Kidney (tissue), 14 donors: ENCODE data around the gene TMEM208. TPM values are rescaled to one million over a fixed set of nuclear protein-coding genes. Genes with fewer than 3 reads are reported as not detected.

Source experiments
- DNase-seq, 5 donors: peaks; one replicate each; pipeline ENCODE4 v3.0.0-alpha.2; 2013 to 2020
- FAIRE-seq: peaks from 2 replicates; lab custom pipeline; 2012; peaks lifted over from hg19 to GRCh38; lab: Jason Lieb, UNC
- H3K27ac ChIP-seq, 2 donors: one replicate each; pipeline ENCODE4 v1.7.0; 2013; ENCODE audit warnings: low read depth in 2 of 2, low read length in 2 of 2, inconsistent platforms in 1 of 2
- H3K27me3 ChIP-seq: one replicate; pipeline ENCODE4 v1.7.1; 2013; ENCODE audit warnings: low read length, inconsistent platforms; ENCODE audit not compliant: control insufficient read depth, insufficient read depth
- H3K36me3 ChIP-seq, 3 donors: one replicate each; pipeline versions ENCODE4 v1.7.0 to v1.7.1; 2013; ENCODE audit warnings: low read length in 3 of 3, control low read depth in 1 of 3, inconsistent platforms in 1 of 3; ENCODE audit not compliant: insufficient read depth in 3 of 3, control insufficient read depth in 2 of 3
- H3K4me1 ChIP-seq, 3 donors: one replicate each; pipeline versions ENCODE4 v1.7.0 to v1.7.1; 2013; ENCODE audit warnings: low read length in 3 of 3, inconsistent platforms in 1 of 3, low read depth in 1 of 3; ENCODE audit not compliant: control insufficient read depth in 2 of 3, insufficient read depth in 2 of 3
- H3K4me3 ChIP-seq, 3 donors: one replicate each; pipeline versions ENCODE4 v1.7.0 to v1.8.1; 2013; ENCODE audit warnings: low read length in 3 of 3, control low read depth in 1 of 3, inconsistent platforms in 1 of 3
- H3K9ac ChIP-seq, 3 donors: one replicate each; pipeline versions ENCODE4 v1.7.0 to v1.7.1; 2013; ENCODE audit warnings: low read length in 3 of 3, control low read depth in 1 of 3, inconsistent platforms in 1 of 3
- H3K9me3 ChIP-seq, 3 donors: one replicate each; pipeline versions ENCODE4 v1.7.0 to v1.7.1; 2013; ENCODE audit warnings: low read length in 3 of 3, control low read depth in 1 of 3, inconsistent platforms in 1 of 3; ENCODE audit not compliant: control insufficient read depth in 2 of 3, insufficient read depth in 1 of 3
- intact Hi-C: fragments of 100-400 bp; cut with DNase I; formaldehyde crosslinking; loops from one replicate; pipeline ENCODE4 v1.11.1; 2022
- polyA plus RNA-seq: library from polyadenylated mRNA; stranded (reverse); fragments of 350-450 nt; fragmentation: Illumina TruSeq; extraction: RNeasy Lipid Tissue Mini Kit (QIAGEN cat#74804); gene quantifications from one replicate; pipeline ENCODE4 v1.2.3, GENCODE V29; 2014; ENCODE audit warnings: low read depth, low replicate concordance; ENCODE audit not compliant: insufficient read depth
- total RNA-seq: library from RNA; stranded (reverse); fragmentation: NEBNext Ultra II Directional; extraction: Animal tissue kit (Norgen Biotek cat#: 25700); gene quantifications from one replicate; pipeline ENCODE4 v1.2.1, GENCODE V29; 2021
- TF ChIP-seq, protein P1 (sequence below): IDR thresholded peaks from 3 replicates; pipeline ENCODE4 v1.5.1; 2012; ENCODE audit warnings: mild to moderate bottlenecking, moderate library complexity, borderline replicate concordance; ENCODE audit not compliant: insufficient read depth; ENCODE audit errors: extremely low read depth
- donor health status: control.
- donor health status: control.
- donor health status: control.
- donor health status: control.
- donor health status: control.
- donor health status: DM: yes; HTN: yes; CAD: no.
- donor health status: Normal renal cell carcinoma (clear cell type).

TMEM208 gene
- total and polyA plus RNA-seq, 2 donors from 2014 or later: 47.1 to 145 TPM

DNA sequence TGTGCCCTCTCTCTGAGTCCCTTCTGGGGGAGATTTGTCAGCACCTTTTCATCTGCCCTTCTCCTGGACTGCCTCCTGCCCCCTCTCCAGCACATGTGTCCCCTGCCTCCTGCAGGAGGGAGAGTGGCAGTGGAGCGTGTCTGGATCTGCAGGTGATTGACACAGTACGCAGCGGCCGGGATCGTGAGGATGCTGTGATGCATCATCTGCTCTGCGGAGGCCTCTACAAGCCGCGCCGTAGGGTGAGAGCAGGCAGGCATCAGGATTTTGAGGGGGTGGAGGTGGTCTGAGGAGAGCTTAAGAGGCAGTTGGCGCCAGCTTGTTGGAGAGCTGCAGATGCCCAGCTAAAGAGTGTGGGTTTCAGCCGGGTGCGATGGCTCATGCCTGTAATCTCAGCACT is 32.8 kb downstream of the TMEM208 start:
- TF ChIP-seq, protein P1, sequence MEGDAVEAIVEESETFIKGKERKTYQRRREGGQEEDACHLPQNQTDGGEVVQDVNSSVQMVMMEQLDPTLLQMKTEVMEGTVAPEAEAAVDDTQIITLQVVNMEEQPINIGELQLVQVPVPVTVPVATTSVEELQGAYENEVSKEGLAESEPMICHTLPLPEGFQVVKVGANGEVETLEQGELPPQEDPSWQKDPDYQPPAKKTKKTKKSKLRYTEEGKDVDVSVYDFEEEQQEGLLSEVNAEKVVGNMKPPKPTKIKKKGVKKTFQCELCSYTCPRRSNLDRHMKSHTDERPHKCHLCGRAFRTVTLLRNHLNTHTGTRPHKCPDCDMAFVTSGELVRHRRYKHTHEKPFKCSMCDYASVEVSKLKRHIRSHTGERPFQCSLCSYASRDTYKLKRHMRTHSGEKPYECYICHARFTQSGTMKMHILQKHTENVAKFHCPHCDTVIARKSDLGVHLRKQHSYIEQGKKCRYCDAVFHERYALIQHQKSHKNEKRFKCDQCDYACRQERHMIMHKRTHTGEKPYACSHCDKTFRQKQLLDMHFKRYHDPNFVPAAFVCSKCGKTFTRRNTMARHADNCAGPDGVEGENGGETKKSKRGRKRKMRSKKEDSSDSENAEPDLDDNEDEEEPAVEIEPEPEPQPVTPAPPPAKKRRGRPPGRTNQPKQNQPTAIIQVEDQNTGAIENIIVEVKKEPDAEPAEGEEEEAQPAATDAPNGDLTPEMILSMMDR: no peak
- no peak for FAIRE-seq
- Histone ChIP-seq H3K27ac (no peak overlapping the region), H3K9ac (no peak overlapping the region), H3K36me3 (no peaks in the 10 kb centered on the region), H3K9me3 (no peaks in the 10 kb centered on the region), H3K27me3 (no peaks in the 10 kb centered on the region), H3K4me1 (no peaks in the 10 kb centered on the region), H3K4me3 (no peak overlapping the region)
- DNase-seq: peak in 2 of 5 donors; percentile 34 to 53
- intact Hi-C loops: loop anchor here (10.0 kb wide), 1 partner anchor 215 kb away; no protein-coding TSS in a partner anchor

DNA sequence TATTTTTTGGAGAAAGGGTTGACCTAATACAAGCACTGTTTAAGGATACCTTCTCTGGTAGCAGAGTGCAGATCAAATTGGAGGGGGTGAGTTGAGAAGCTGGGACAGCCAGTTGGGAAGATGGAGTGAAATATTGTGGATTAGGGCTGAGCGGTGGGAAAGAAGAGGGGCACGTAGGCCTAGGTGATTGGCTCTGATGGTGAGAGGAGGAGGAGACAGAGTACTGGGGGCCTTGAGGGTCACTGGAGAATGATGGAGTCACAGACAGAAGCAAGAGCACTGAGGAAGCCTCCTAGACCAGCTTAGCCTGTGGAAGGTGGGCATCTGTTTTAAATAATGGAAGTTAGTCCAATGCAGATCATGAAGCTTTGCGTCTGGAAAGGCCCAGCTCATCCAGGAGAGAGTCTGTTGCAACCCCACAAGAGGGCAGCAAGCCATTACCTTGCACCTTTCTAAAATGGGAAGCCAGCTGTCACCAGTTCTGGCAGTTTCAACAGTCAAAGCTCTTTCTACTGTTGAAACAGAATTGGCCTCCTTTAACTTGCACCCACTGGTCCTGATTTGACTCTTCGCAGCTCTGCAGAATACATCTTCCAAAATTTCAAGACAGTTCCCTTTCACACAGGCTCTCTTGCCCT is 33.6 kb downstream of the TMEM208 start:
- Histone ChIP-seq H3K4me1 (no peaks in the 10 kb centered on the region), H3K36me3 (no peaks in the 10 kb centered on the region), H3K9ac (no peak overlapping the region), H3K27me3 (no peaks in the 10 kb centered on the region), H3K4me3 (no peak overlapping the region), H3K27ac (no peak overlapping the region), H3K9me3 (no peaks in the 10 kb centered on the region)
- TF ChIP-seq, protein P1: peak; percentile 55
- intact Hi-C loops: no loop called here
- no peak for FAIRE-seq
- DNase-seq: peak in 4 of 5 donors; percentile 51 to 72 (median 62)

DNA sequence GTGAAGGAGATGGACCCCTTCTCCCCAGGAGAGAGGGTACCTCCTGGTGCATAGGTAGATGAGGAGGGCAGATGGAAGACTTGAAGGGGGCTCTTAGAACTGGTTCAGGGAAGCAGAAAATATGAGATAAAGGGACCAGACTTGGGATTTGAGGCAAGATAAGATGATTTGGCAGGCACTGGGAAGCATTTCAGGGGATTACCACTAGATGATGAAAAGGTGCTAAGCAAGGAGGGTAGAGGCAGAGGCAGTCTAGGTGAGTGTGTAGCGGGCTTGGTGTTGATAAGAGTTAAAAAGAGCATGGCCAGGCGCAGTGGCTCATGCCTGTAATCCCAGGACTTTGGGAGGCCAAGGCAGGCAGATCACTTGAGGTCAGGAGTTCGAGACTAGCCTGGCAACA is 36.3 kb downstream of the TMEM208 start:
- no peaks in the 10 kb centered on the region for H3K27me3 ChIP-seq
- no peak overlapping the region for H3K27ac ChIP-seq
- no peak overlapping the region for H3K4me3 ChIP-seq
- FAIRE-seq (no peak), DNase-seq (no peak)
- no peaks in the 10 kb centered on the region for H3K9me3 ChIP-seq
- H3K9ac ChIP-seq: no peak overlapping the region
- intact Hi-C loops: no loop called here
- H3K4me1 ChIP-seq: no peaks in the 10 kb centered on the region
- TF ChIP-seq, protein P1: no peak
- no peaks in the 10 kb centered on the region for H3K36me3 ChIP-seq
